HEK293 (cell line): ENCODE measurements around the gene TM7SF2.

ENCODE experiments used
- CTCF ChIA-PET: fragments of 350-600 bp; formaldehyde crosslinking; extraction: SDS; loops from one replicate; lab custom pipeline; 2021; ENCODE audit warnings: antibody characterized with exemption; lab: Yijun Ruan, JAX
- POLR2A ChIA-PET: fragments of 300-600 bp; formaldehyde crosslinking; extraction: SDS; loops from one replicate; lab custom pipeline; 2020; ENCODE audit warnings: antibody characterized with exemption, inconsistent platforms; lab: Yijun Ruan, JAX
- H3K27ac ChIP-seq: fragments of 200-500 bp; sonication (Bioruptor generic); 2 replicates; pipeline ENCODE4 v1.5.1; 2014; ENCODE audit warnings: low read depth, low read length, control low read depth, inconsistent platforms; ENCODE audit errors: extremely low read depth
- H3K36me3 ChIP-seq, 2 experiments: fragments of 200-500 bp in 1 of 2; sonication (Bioruptor generic) in 1 of 2; 1 replicate in 1 of 2; 2 replicates in 1 of 2; pipeline ENCODE4 v1.5.1; 2014 to 2017; ENCODE audit warnings: inconsistent platforms in 2 of 2, low read length in 2 of 2; ENCODE audit not compliant: control insufficient read depth in 2 of 2, insufficient read depth in 1 of 2
- H3K4me1 ChIP-seq: fragments of 200-500 bp; sonication (Bioruptor generic); 2 replicates; pipeline ENCODE4 v1.5.1; 2014; ENCODE audit warnings: mild to moderate bottlenecking, low read length, inconsistent platforms; ENCODE audit not compliant: control insufficient read depth, insufficient read depth
- H3K4me3 ChIP-seq: 2 replicates; pipeline ENCODE4 v1.5.1; 2011; ENCODE audit warnings: low read depth, mild to moderate bottlenecking, control low read depth, low read length, moderate library complexity
- H3K9me3 ChIP-seq: fragments of 200-500 bp; sonication (Bioruptor generic); 2 replicates; pipeline ENCODE4 v1.5.1; 2014; ENCODE audit warnings: low read depth, low read length, inconsistent platforms; ENCODE audit not compliant: control insufficient read depth, insufficient read depth
- OVOL3 ChIP-seq: fragments of 450-650 bp; formaldehyde crosslinking; IDR thresholded peaks from 2 replicates; pipeline ENCODE4 v1.5.1; 2016; ENCODE audit warnings: missing biosample characterization, missing genetic modification characterization
- PRDM1 ChIP-seq: fragments of 450-650 bp; formaldehyde crosslinking; IDR thresholded peaks from 2 replicates; pipeline ENCODE4; 2016; ENCODE audit warnings: missing biosample characterization, missing genetic modification characterization
- SCRT2 ChIP-seq: fragments of 450-650 bp; formaldehyde crosslinking; IDR thresholded peaks from 2 replicates; pipeline ENCODE4 v1.5.1; 2016; ENCODE audit warnings: missing biosample characterization, missing genetic modification characterization
- TRIM28 ChIP-seq: IDR thresholded peaks from 2 replicates; pipeline ENCODE4 v1.6.1; 2011; ENCODE audit warnings: low read length, control low read depth, borderline replicate concordance
- ZBTB1 ChIP-seq: fragments of 450-650 bp; formaldehyde crosslinking; IDR thresholded peaks from 2 replicates; pipeline ENCODE4 v1.5.1; 2016; ENCODE audit warnings: missing biosample characterization, missing genetic modification characterization
- ZIC2 ChIP-seq: fragments of 450-650 bp; formaldehyde crosslinking; IDR thresholded peaks from 2 replicates; pipeline ENCODE4 v1.5.1; 2016; ENCODE audit warnings: missing biosample characterization, missing genetic modification characterization
- ZNF132 ChIP-seq: fragments of 450-650 bp; formaldehyde crosslinking; IDR thresholded peaks from 2 replicates; pipeline ENCODE4 v1.5.1; 2017; ENCODE audit warnings: missing biosample characterization, missing genetic modification characterization, borderline replicate concordance
- ZNF266 ChIP-seq: fragments of 450-650 bp; formaldehyde crosslinking; IDR thresholded peaks from 2 replicates; pipeline ENCODE4 v1.5.1; 2016; ENCODE audit warnings: missing biosample characterization, missing genetic modification characterization, low read depth
- ZNF48 ChIP-seq: fragments of 450-650 bp; formaldehyde crosslinking; IDR thresholded peaks from 2 replicates; pipeline ENCODE4 v1.5.1; 2016; ENCODE audit warnings: missing biosample characterization, missing genetic modification characterization
- ZNF501 ChIP-seq: fragments of 450-650 bp; formaldehyde crosslinking; IDR thresholded peaks from 2 replicates; pipeline ENCODE4 v1.5.1; 2016; ENCODE audit warnings: missing biosample characterization, missing genetic modification characterization
- ZNF514 ChIP-seq: fragments of 450-650 bp; formaldehyde crosslinking; IDR thresholded peaks from 2 replicates; pipeline ENCODE4 v1.5.1; 2016; ENCODE audit warnings: missing biosample characterization, missing genetic modification characterization
- ZNF701 ChIP-seq: fragments of 450-650 bp; formaldehyde crosslinking; IDR thresholded peaks from 2 replicates; pipeline ENCODE4 v1.5.1; 2016; ENCODE audit warnings: missing biosample characterization, missing genetic modification characterization
- ZNF837 ChIP-seq: fragments of 450-650 bp; formaldehyde crosslinking; IDR thresholded peaks from 2 replicates; pipeline ENCODE4 v1.5.1; 2016; ENCODE audit warnings: missing biosample characterization, missing genetic modification characterization
- TF ChIP-seq, protein P1 (sequence below): fragments of 450-650 bp; formaldehyde crosslinking; IDR thresholded peaks from 2 replicates; pipeline ENCODE4 v1.5.1; 2016; ENCODE audit warnings: missing biosample characterization, missing genetic modification characterization, low read depth
- TF ChIP-seq, protein P2 (sequence below): fragments of 450-650 bp; formaldehyde crosslinking; IDR thresholded peaks from 2 replicates; pipeline ENCODE4 v1.5.1; 2017; ENCODE audit warnings: missing biosample characterization, missing genetic modification characterization
- TF ChIP-seq, protein P3 (sequence below): fragments of 450-650 bp; formaldehyde crosslinking; IDR thresholded peaks from 2 replicates; pipeline ENCODE4 v1.5.1; 2016; ENCODE audit warnings: missing biosample characterization, missing genetic modification characterization
- TF ChIP-seq, protein P4 (sequence below): fragments of 450-650 bp; IDR thresholded peaks from 2 replicates; pipeline ENCODE4 v1.5.1; 2018; ENCODE audit warnings: missing biosample characterization, mild to moderate bottlenecking, missing genetic modification characterization
- TF ChIP-seq, protein P5 (sequence below): fragments of 450-650 bp; formaldehyde crosslinking; IDR thresholded peaks from 2 replicates; pipeline ENCODE4 v1.5.1; 2017; ENCODE audit warnings: missing biosample characterization, missing genetic modification characterization
- TF ChIP-seq, protein P6 (sequence below): fragments of 450-650 bp; formaldehyde crosslinking; IDR thresholded peaks from 2 replicates; pipeline ENCODE4 v1.5.1; 2016; ENCODE audit warnings: missing biosample characterization, missing genetic modification characterization

The TM7SF2 gene

DNA sequence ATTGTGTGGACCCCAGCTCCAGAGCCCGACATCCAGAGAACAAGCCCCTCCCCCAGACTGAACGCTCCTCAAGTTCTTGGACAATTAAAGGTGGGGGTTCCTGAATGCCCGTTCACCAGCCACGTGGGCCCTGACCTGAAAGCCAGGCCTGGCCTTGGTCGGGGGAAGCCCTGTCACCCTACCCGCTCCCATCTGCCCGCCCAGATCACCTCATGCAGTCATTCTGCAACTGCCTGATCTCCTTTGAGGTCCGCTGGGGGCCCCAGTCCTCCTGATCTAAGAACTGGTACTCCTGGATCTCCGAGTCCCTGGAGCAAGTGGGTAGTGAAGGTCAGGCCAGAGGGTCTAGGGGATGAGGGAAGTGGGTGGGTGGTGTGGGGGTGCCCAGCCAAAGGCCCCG lies 44.2 kb upstream of the TM7SF2 start:
- TF ChIP-seq ZBTB1: no peak
- TF ChIP-seq ZNF266 (tag by site-specific recombination): no peak
- TF ChIP-seq, protein P1, sequence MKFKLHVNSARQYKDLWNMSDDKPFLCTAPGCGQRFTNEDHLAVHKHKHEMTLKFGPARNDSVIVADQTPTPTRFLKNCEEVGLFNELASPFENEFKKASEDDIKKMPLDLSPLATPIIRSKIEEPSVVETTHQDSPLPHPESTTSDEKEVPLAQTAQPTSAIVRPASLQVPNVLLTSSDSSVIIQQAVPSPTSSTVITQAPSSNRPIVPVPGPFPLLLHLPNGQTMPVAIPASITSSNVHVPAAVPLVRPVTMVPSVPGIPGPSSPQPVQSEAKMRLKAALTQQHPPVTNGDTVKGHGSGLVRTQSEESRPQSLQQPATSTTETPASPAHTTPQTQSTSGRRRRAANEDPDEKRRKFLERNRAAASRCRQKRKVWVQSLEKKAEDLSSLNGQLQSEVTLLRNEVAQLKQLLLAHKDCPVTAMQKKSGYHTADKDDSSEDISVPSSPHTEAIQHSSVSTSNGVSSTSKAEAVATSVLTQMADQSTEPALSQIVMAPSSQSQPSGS (tag by site-specific recombination): no peak
- no peak for TF ChIP-seq ZNF132 (tag by site-specific recombination)
- TF ChIP-seq ZNF501 (tag by site-specific recombination): no peak
- TF ChIP-seq ZNF837: no peak
- TF ChIP-seq, protein P2, sequence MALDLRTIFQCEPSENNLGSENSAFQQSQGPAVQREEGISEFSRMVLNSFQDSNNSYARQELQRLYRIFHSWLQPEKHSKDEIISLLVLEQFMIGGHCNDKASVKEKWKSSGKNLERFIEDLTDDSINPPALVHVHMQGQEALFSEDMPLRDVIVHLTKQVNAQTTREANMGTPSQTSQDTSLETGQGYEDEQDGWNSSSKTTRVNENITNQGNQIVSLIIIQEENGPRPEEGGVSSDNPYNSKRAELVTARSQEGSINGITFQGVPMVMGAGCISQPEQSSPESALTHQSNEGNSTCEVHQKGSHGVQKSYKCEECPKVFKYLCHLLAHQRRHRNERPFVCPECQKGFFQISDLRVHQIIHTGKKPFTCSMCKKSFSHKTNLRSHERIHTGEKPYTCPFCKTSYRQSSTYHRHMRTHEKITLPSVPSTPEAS (tag by site-specific recombination): no peak
- TF ChIP-seq, protein P3, sequence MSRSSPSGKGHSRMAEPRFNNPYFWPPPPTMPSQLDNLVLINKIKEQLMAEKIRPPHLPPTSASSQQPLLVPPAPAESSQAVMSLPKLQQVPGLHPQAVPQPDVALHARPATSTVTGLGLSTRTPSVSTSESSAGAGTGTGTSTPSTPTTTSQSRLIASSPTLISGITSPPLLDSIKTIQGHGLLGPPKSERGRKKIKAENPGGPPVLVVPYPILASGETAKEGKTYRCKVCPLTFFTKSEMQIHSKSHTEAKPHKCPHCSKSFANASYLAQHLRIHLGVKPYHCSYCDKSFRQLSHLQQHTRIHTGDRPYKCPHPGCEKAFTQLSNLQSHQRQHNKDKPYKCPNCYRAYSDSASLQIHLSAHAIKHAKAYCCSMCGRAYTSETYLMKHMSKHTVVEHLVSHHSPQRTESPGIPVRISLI (tag by site-specific recombination): no peak
- TF ChIP-seq PRDM1 (tag by site-specific recombination): no peak
- TF ChIP-seq ZNF514 (tag by site-specific recombination): no peak
- no peak for TF ChIP-seq TRIM28
- no peak for TF ChIP-seq ZNF701 (tag by site-specific recombination)
- no peak for TF ChIP-seq ZNF48 (tag by site-specific recombination)
- no peak for TF ChIP-seq OVOL3 (tag by site-specific recombination)
- TF ChIP-seq SCRT2 (tag by site-specific recombination): no peak
- TF ChIP-seq, protein P4, sequence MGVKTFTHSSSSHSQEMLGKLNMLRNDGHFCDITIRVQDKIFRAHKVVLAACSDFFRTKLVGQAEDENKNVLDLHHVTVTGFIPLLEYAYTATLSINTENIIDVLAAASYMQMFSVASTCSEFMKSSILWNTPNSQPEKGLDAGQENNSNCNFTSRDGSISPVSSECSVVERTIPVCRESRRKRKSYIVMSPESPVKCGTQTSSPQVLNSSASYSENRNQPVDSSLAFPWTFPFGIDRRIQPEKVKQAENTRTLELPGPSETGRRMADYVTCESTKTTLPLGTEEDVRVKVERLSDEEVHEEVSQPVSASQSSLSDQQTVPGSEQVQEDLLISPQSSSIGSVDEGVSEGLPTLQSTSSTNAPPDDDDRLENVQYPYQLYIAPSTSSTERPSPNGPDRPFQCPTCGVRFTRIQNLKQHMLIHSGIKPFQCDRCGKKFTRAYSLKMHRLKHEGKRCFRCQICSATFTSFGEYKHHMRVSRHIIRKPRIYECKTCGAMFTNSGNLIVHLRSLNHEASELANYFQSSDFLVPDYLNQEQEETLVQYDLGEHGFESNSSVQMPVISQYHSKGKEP: no peak
- TF ChIP-seq, protein P5, sequence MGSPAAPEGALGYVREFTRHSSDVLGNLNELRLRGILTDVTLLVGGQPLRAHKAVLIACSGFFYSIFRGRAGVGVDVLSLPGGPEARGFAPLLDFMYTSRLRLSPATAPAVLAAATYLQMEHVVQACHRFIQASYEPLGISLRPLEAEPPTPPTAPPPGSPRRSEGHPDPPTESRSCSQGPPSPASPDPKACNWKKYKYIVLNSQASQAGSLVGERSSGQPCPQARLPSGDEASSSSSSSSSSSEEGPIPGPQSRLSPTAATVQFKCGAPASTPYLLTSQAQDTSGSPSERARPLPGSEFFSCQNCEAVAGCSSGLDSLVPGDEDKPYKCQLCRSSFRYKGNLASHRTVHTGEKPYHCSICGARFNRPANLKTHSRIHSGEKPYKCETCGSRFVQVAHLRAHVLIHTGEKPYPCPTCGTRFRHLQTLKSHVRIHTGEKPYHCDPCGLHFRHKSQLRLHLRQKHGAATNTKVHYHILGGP (tag by site-specific recombination): no peak
- TF ChIP-seq, protein P6, sequence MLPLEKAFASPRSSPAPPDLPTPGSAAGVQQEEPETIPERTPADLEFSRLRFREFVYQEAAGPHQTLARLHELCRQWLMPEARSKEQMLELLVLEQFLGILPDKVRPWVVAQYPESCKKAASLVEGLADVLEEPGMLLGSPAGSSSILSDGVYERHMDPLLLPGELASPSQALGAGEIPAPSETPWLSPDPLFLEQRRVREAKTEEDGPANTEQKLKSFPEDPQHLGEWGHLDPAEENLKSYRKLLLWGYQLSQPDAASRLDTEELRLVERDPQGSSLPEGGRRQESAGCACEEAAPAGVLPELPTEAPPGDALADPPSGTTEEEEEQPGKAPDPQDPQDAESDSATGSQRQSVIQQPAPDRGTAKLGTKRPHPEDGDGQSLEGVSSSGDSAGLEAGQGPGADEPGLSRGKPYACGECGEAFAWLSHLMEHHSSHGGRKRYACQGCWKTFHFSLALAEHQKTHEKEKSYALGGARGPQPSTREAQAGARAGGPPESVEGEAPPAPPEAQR (tag by site-specific recombination): no peak
- no peak for TF ChIP-seq ZIC2 (tag by site-specific recombination)
- Histone ChIP-seq H3K36me3 (no peaks in the 10 kb centered on the region), H3K27ac (no peak overlapping the region), H3K4me1 (no peaks in the 10 kb centered on the region), H3K9me3 (no peaks in the 10 kb centered on the region), H3K4me3 (no peak overlapping the region)
- POLR2A ChIA-PET: interaction anchor here (1.8 kb wide), 1 partner anchor 9 kb away, joined by 5 read pairs; no protein-coding TSS in a partner anchor
- CTCF ChIA-PET: no interaction called here
